ENCODE measurements around the gene PIK3AP1. TPM values are rescaled to one million over a fixed set of nuclear protein-coding genes. Genes with fewer than 3 reads are reported as not detected.

The PIK3AP1 gene
- total and polyA plus RNA-seq, 7 donors: 6.1 to 22.0 (median 10.0) TPM

- no peak for DNase-seq
- intact Hi-C loops (cut with DNase I): loop anchor here (10.0 kb wide), 1 partner anchor 260 kb away; no protein-coding TSS in a partner anchor
- 61 to 76% methylated on average over 4 of the region's 4 CpGs for WGBS, 2 donors
- no peaks in the 10 kb centered on the region for H3K36me3 ChIP-seq
- no peak overlapping the region for H3K4me3 ChIP-seq
- H3K27me3 ChIP-seq: no peaks in the 10 kb centered on the region
- H3K4me1 ChIP-seq: no peaks in the 10 kb centered on the region
- no peak for TF ChIP-seq POLR2AphosphoS5 (IDR thresholded peaks at IDR 0.05)
- TF ChIP-seq EP300 (IDR thresholded peaks at IDR 0.05): no peak
- TF ChIP-seq POLR2A (IDR thresholded peaks at IDR 0.05): no peak
- TF ChIP-seq CTCF (IDR thresholded peaks at IDR 0.05): no peak
- no peaks in the 10 kb centered on the region for H3K9me3 ChIP-seq
- no peak overlapping the region for H3K27ac ChIP-seq
Observed at GRCh38 chr10:96764425-96765060, 44.2 kb upstream of the PIK3AP1 start.

DNA sequence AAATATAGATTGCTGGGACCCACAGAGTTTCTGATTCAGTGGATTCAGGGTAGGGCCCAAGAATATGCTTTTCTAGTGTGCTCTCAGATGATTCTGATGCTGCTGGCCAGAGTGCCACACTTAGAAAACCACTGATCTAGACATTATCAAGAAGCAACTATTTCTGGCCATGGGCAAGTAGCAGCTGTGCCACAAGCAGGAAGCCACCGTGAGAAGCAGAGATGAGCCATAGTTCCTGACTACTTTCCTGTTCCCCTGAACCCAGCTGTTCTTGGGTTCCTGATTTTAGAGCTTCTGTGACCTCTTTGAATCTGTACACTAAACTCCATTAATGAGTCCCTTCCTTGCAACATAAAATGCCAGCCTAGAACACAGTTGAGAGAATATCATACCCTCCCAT, 38.1 kb upstream of the PIK3AP1 start:
- H3K4me3 ChIP-seq: no peak overlapping the region
- 42 to 73% methylated on average over 1 of the region's 1 CpG for WGBS, 2 donors
- H3K27me3 ChIP-seq: no peaks in the 10 kb centered on the region
- intact Hi-C loops (cut with DNase I): no loop called here
- H3K27ac ChIP-seq: no peak overlapping the region
- no peaks in the 10 kb centered on the region for H3K9me3 ChIP-seq
- H3K36me3 ChIP-seq: no peaks in the 10 kb centered on the region
- TF ChIP-seq CTCF (IDR thresholded peaks at IDR 0.05): no peak
- no peak for TF ChIP-seq POLR2AphosphoS5 (IDR thresholded peaks at IDR 0.05)
- no peak for TF ChIP-seq EP300 (IDR thresholded peaks at IDR 0.05)
- TF ChIP-seq POLR2A (IDR thresholded peaks at IDR 0.05): no peak
- H3K4me1 ChIP-seq: no peaks in the 10 kb centered on the region
- no peak for DNase-seq

DNA sequence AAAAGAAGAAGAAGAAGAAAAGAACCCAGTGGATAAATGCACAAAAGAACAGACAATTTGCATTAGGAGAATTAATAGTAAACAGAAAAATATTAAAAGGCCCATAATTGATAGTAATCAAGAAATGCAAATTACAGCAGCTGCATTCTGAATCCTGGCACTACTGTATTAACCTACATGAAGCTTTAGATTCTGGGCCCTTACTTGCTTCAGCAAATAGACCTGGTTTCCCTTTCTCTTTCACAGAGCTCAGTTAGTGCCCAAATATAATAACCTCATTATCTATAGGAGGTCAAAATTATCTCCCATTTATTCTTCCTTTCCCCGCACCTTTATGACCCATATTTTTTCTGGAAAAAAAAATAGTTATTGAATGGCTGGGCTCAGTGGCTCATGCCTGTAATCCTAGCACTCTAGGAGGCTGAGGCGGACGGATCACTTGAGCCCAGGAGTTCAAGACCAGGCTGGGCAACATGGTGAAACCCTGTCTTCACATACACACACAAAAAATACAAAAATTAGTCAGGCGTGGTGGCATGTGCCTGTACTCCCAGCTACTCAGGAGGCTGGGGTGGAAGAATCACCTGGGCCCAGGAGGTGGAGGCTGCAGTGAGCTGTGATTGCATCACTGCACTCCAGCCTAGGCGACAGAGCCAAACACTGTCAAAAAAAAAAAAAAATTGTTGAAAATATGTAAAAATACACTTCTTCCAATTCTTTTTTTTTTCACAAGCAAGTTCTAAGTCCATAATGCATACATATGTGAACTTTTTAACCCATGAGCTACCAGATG, 36.0 kb upstream of the PIK3AP1 start:
- no peak for DNase-seq
- TF ChIP-seq POLR2AphosphoS5 (IDR thresholded peaks at IDR 0.05): no peak
- no peak for TF ChIP-seq POLR2A (IDR thresholded peaks at IDR 0.05)
- TF ChIP-seq CTCF (IDR thresholded peaks at IDR 0.05): no peak
- no peak for TF ChIP-seq EP300 (IDR thresholded peaks at IDR 0.05)
- Histone ChIP-seq H3K27ac (no peak overlapping the region), H3K9me3 (no peaks in the 10 kb centered on the region), H3K27me3 (no peaks in the 10 kb centered on the region), H3K36me3 (no peaks in the 10 kb centered on the region), H3K4me3 (no peak overlapping the region), H3K4me1 (no peaks in the 10 kb centered on the region)
- intact Hi-C loops (cut with DNase I): no loop called here
- WGBS, 2 donors: 77 to 79% methylated on average over 5 of the region's 5 CpGs

DNA sequence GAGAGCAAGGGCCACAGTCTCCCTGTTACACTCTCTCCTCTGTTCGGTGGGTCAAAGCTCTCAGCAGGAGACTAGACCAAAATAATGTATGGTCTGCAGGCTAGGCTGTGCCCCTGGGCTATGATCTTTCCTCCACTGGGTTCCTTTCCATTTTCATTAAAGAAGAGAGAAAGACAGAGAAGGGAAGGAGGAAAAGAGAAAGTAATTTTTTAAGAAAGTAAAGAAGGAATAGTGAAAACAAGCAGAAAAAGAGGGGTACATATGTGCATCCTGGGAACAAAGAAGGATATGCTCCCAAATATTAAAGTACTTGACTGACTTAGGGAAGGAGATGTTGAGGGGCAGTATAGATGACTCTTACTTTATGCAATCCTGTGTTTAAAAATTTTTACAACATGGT, 33.6 kb upstream of the PIK3AP1 start:
- H3K4me3 ChIP-seq: no peak overlapping the region
- DNase-seq: no peak
- intact Hi-C loops (cut with DNase I): no loop called here
- H3K27ac ChIP-seq: no peak overlapping the region
- 69 to 86% methylated on average over 1 of the region's 1 CpG for WGBS, 2 donors
- TF ChIP-seq POLR2AphosphoS5 (IDR thresholded peaks at IDR 0.05) (no peak), EP300 (IDR thresholded peaks at IDR 0.05) (no peak), POLR2A (IDR thresholded peaks at IDR 0.05) (no peak), CTCF (IDR thresholded peaks at IDR 0.05) (no peak)
- no peaks in the 10 kb centered on the region for H3K36me3 ChIP-seq
- no peaks in the 10 kb centered on the region for H3K4me1 ChIP-seq
- H3K9me3 ChIP-seq: no peaks in the 10 kb centered on the region
- H3K27me3 ChIP-seq: no peaks in the 10 kb centered on the region
